Parathyroid adenoma (tissue), 2 donors: Measurements from ENCODE around the gene SRL.
"Not testable (repeated sequence)": the region's sequence is repeated elsewhere in the genome, so short reads cannot be mapped to it uniquely, and the experiment has no call there.

Source experiments
- H2AFZ ChIP-seq: fragments of 300-600 bp; sonication (generic); one replicate; pipeline ENCODE4 v1.7.0; 2017; ENCODE audit warnings: antibody characterized with exemption, mild to moderate bottlenecking
- H3K27ac ChIP-seq: fragments of 300-600 bp; sonication (generic); one replicate; pipeline ENCODE4 v1.7.0; 2017
- H3K27me3 ChIP-seq: fragments of 300-600 bp; sonication (generic); one replicate; pipeline ENCODE4 v1.7.0; 2017; ENCODE audit warnings: low read length; ENCODE audit not compliant: control insufficient read depth, insufficient read depth
- H3K36me3 ChIP-seq: fragments of 300-600 bp; sonication (generic); one replicate; pipeline ENCODE4 v1.7.0; 2017; ENCODE audit warnings: low read length; ENCODE audit not compliant: control insufficient read depth, insufficient read depth
- H3K4me1 ChIP-seq: fragments of 300-600 bp; sonication (generic); one replicate; pipeline ENCODE4 v1.7.0; 2017; ENCODE audit warnings: control low read depth
- H3K4me2 ChIP-seq: fragments of 300-600 bp; sonication (generic); one replicate; pipeline ENCODE4 v1.7.0; 2017; ENCODE audit warnings: low read length
- H3K4me3 ChIP-seq: fragments of 300-600 bp; sonication (generic); one replicate; pipeline ENCODE4 v1.7.0; 2017; ENCODE audit warnings: low read depth, low read length
- H3K79me2 ChIP-seq: fragments of 300-600 bp; sonication (generic); one replicate; pipeline ENCODE4 v1.7.0; 2017; ENCODE audit warnings: control low read depth
- H3K9ac ChIP-seq: fragments of 300-600 bp; sonication (generic); one replicate; pipeline ENCODE4 v1.7.0; 2017; ENCODE audit warnings: mild to moderate bottlenecking
- H3K9me3 ChIP-seq: fragments of 300-600 bp; sonication (generic); one replicate; pipeline ENCODE4 v1.7.0; 2017; ENCODE audit warnings: low read length; ENCODE audit not compliant: control insufficient read depth
- CTCF ChIP-seq: fragments of 300-600 bp; sonication (generic); IDR thresholded peaks from one replicate; pipeline ENCODE4 v1.7.0; 2017; ENCODE audit warnings: antibody characterized with exemption, mild to moderate bottlenecking
- donor health status: primary hyperparathyroidism.

Gene SRL

DNA sequence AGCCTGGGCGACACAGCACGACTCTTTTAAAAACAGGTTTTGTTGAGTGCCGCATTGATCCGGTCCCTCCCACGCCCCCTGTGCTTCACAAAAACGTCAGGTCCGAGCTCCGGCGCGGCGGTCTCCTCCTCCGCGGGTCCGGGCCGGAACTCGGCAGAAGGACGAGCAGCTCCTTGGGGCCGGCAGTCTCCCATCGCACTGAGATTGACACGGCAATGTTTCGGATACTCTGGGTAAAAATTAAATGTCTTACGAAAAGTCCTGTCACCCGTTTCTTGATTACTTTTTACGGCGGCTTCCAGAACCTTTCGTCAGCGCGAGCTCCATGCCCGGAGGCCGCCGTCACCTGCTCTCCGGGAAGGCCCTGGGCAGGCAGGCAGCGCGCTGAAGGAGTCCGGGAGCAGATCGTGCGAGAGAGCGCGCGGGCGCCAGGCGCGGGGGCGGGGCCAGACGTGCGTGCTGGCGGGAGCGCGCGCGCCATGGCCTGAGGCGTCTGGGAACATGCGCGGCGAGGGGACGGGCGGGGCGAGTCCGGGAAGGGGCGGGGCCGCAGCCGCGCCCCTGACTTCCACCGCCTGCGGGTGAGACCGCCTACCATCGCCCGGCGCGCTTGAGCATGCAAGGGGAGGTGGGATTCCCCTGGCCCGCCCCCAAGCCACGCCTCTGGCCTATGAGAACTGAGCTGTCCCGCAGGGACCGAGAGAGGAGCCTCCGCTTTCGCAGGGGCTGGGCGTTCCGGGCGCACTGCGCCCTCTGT lies 11.7 kb upstream of the SRL start:
- no peaks in the 10 kb centered on the region for H3K36me3 ChIP-seq
- no peaks in the 10 kb centered on the region for H3K4me1 ChIP-seq
- H3K79me2 ChIP-seq: no peaks in the 10 kb centered on the region
- H3K9ac ChIP-seq: peak overlapping the region; percentile 81
- peak overlapping the region; percentile 97 for H2AFZ ChIP-seq
- no peaks in the 10 kb centered on the region for H3K9me3 ChIP-seq
- peak overlapping the region; percentile 63 for H3K4me2 ChIP-seq
- H3K27me3 ChIP-seq: no peaks in the 10 kb centered on the region
- H3K4me3 ChIP-seq: peak overlapping the region; percentile 60
- TF ChIP-seq CTCF: no peak
- H3K27ac ChIP-seq: peak overlapping the region; percentile 98

DNA sequence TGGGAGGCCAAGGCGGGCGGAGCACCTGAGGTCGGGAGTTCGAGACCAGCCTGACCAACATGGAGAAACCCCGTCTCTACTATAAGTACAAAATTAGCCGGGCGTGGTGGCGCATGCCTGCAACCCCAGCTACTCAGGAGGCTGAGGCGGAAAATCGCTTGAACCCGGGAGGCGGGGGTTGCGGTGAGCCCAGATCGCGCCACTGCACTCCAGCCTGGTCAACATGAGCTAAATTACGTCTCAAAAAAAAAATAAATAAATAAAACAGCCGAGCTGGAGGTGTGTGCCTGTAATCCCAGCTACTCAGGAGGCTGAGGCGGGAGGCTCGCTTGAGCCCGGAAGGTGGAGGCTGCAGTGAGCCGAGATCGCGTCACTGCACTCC lies 11.1 kb upstream of the SRL start:
- not testable (repeated sequence) for H3K27me3 ChIP-seq, H3K79me2 ChIP-seq, H3K4me1 ChIP-seq, H3K36me3 ChIP-seq, H3K9me3 ChIP-seq
- peak overlapping the region; percentile 81 for H3K9ac ChIP-seq
- peak overlapping the region; percentile 98 for H3K27ac ChIP-seq
- peak overlapping the region; percentile 60 for H3K4me3 ChIP-seq
- peak overlapping the region; percentile 63 for H3K4me2 ChIP-seq
- H2AFZ ChIP-seq: peak overlapping the region; percentile 97

DNA sequence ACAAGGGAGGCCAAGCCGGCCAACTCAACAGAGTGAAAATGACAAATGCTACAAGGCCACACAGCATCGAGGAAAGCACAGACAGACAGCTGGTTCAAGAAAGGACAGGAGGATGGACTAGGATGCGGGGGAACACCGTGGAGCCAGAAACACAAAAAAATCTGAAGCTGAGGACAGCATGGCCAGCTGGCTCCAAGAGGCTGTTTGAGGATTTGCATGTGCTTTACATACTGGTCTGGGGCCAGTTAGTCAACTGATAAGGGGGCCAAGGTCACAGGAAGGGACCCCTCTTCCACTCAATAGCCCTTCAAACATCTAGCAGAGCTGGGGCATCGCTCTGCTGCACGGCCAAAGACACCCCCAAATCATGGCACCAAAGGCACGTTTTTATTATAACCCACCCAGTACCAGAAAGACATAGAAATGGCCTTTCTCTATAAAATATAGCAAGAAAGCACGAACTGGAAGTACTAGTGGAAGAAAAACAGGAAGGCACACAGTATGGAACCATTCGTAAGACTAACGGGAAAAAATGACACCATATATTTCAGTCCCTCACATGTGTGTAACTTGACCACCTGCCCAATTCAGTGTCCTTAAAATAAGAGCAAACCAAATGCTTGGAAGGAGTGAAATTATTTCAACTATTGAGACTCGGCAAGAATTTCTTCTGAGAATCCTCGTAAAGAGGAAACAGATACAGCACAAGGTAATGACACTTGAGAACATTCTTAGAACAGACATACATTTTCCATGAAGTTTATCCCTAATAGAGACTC lies 7.8 kb upstream of the SRL start:
- no peak overlapping the region for H3K4me2 ChIP-seq
- H3K4me1 ChIP-seq: no peaks in the 10 kb centered on the region
- H3K4me3 ChIP-seq: no peak overlapping the region
- H3K9me3 ChIP-seq: no peaks in the 10 kb centered on the region
- H3K36me3 ChIP-seq: no peaks in the 10 kb centered on the region
- H3K79me2 ChIP-seq: no peaks in the 10 kb centered on the region
- TF ChIP-seq CTCF: no peak
- no peak overlapping the region for H2AFZ ChIP-seq
- H3K27ac ChIP-seq: no peak overlapping the region
- H3K9ac ChIP-seq: no peak overlapping the region
- no peaks in the 10 kb centered on the region for H3K27me3 ChIP-seq

DNA sequence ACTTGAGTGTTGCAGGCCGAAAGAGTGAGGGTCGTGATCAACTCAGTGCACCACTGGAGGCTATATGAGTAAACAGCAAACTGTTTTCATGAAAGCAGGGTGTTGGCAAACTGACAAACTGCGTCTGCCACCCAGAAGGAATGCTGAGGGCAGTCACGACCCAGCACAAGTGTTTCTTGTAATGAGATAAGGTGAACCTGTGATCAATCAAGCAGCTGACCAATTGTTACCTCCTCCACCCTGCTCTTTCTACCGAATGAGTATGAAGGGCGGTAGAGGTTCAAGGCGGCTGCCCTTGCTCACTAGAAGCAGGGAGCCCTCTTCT lies 5.5 kb upstream of the SRL start:
- no peak overlapping the region for H3K4me2 ChIP-seq
- no peak overlapping the region for H3K9ac ChIP-seq
- H3K27me3 ChIP-seq: no peaks in the 10 kb centered on the region
- H2AFZ ChIP-seq: no peak overlapping the region
- no peaks in the 10 kb centered on the region for H3K4me1 ChIP-seq
- H3K4me3 ChIP-seq: no peak overlapping the region
- no peak for TF ChIP-seq CTCF
- H3K36me3 ChIP-seq: no peaks in the 10 kb centered on the region
- H3K79me2 ChIP-seq: no peaks in the 10 kb centered on the region
- H3K9me3 ChIP-seq: no peaks in the 10 kb centered on the region
- no peak overlapping the region for H3K27ac ChIP-seq

- no peak overlapping the region for H3K4me2 ChIP-seq
- H3K79me2 ChIP-seq: no peaks in the 10 kb centered on the region
- H3K27ac ChIP-seq: no peak overlapping the region
- no peaks in the 10 kb centered on the region for H3K27me3 ChIP-seq
- H3K9me3 ChIP-seq: no peaks in the 10 kb centered on the region
- no peaks in the 10 kb centered on the region for H3K36me3 ChIP-seq
- no peak for TF ChIP-seq CTCF
- H3K9ac ChIP-seq: no peak overlapping the region
- no peaks in the 10 kb centered on the region for H3K4me1 ChIP-seq
- H3K4me3 ChIP-seq: no peak overlapping the region
- H2AFZ ChIP-seq: no peak overlapping the region
Observed at GRCh38 chr16:4246777-4247459, 5.0 kb upstream of the SRL start.
